ENCODE measurements around the gene KLHL29.

- no peak for TF ChIP-seq CTCF (conservative IDR thresholded peaks at IDR 0.05; ENCODE audit: low read depth, low read length)
- TF ChIP-seq EZH2 (IDR thresholded peaks at IDR 0.05; ENCODE audit: borderline replicate concordance, low read depth, low read length, poor library complexity, severe bottlenecking), result no peak
These were observed 118.7 kb downstream of the KLHL29 start for GRCh38 chr2:23503682-23504081.
